Muscle of arm (tissue), 12 donors: ENCODE measurements around the gene ASGR1. TPM values are rescaled to one million over a fixed set of nuclear protein-coding genes. Genes with fewer than 3 reads are reported as not detected.
"Not testable (repeated sequence)": the region's sequence is repeated elsewhere in the genome, so short reads cannot be mapped to it uniquely, and the experiment has no call there.

Source experiments
- DNase-seq: peaks from one replicate; pipeline ENCODE4 v3.0.0-alpha.2; 2013
- polyA plus RNA-seq, 12 donors: library from polyadenylated mRNA; unstranded; fragments of 120-200 nt; gene quantifications; one replicate each; pipeline ENCODE4 v1.2.1, GENCODE V29; 2013; ENCODE audit not compliant: insufficient read length in 12 of 12

Gene ASGR1
- polyA plus RNA-seq, 12 donors = 1.4 to 10.0 (median 2.2) TPM; not detected in 2

- no peak for DNase-seq
Observed at GRCh38 chr17:7166873-7167272, 12.3 kb downstream of the ASGR1 start.

DNA sequence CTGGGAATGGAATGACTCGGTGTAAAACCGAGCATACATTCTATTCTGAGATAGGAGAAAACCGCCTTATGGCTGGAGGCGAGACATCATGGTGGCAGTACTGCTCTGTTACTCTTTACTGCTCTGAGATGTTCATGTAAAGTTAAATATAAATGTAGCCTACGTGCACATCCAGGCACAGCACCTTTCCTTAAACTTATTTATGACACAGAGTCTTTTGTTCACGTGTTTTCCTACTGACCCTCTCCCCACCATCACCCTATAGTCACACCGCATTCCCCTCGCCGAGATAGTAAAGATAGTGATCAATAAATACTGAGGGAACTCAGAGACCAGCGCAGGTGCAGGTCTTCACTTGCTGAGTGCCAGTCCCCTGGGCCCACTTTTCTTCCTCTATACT is 19.6 kb downstream of the ASGR1 start:
- DNase-seq = not testable (repeated sequence)

GRCh38 chr17:7158424-7158823 is 20.7 kb downstream of the ASGR1 start:
- DNase-seq = not testable (repeated sequence)

- DNase-seq = no peak
Observed at GRCh38 chr17:7156342-7156940, 22.7 kb downstream of the ASGR1 start.

DNA sequence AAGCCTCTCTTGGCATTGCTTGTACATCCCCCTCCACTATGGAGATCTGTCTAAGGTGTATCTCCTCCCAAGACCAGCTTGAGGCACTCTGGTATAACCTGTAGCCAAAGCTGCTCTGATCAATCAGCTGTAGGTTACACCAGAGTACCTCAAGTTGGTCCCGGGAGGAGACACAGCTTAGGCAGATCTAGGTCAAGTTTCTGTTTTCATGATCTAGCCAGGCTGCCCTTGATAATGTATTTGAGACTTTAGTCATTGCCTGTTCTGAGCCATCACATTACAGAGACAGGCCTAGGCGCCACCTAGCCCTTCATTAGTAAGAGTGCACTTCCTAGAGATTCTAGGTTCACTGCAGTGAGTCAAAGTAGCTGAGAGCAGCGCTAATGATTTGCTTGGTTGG is 31.4 kb downstream of the ASGR1 start:
- DNase-seq = no peak

- DNase-seq = no peak
Observed at GRCh38 chr17:7146115-7146514, 33.1 kb downstream of the ASGR1 start.

- DNase-seq = no peak
Observed at GRCh38 chr17:7144213-7144612, 35.0 kb downstream of the ASGR1 start.

DNA sequence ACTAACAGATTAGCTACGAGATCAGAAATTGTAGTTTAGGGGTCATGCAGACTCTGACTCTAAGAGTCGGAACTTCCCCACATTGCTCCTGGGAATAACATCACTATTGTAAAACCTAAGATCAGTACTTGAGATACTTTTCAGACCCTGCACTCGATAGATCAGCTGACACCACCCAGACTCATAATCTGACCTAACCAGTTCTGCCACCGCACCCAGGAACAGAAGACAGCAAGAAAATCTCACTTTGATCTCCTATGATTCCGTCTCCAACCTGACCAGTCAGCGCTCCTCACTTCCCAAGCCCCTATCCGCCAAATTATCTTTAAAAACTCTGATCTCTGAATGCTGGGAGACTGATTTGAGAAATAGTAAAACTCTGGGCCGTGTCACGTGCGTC is 37.3 kb downstream of the ASGR1 start:
- no peak for DNase-seq

- DNase-seq = no peak
Observed at GRCh38 chr17:7139400-7139799, 39.8 kb downstream of the ASGR1 start.

- no peak for DNase-seq
Observed at GRCh38 chr17:7138800-7139381, 40.3 kb downstream of the ASGR1 start.

GRCh38 chr17:7137171-7137943 is 41.8 kb downstream of the ASGR1 start:
- no peak for DNase-seq

DNA sequence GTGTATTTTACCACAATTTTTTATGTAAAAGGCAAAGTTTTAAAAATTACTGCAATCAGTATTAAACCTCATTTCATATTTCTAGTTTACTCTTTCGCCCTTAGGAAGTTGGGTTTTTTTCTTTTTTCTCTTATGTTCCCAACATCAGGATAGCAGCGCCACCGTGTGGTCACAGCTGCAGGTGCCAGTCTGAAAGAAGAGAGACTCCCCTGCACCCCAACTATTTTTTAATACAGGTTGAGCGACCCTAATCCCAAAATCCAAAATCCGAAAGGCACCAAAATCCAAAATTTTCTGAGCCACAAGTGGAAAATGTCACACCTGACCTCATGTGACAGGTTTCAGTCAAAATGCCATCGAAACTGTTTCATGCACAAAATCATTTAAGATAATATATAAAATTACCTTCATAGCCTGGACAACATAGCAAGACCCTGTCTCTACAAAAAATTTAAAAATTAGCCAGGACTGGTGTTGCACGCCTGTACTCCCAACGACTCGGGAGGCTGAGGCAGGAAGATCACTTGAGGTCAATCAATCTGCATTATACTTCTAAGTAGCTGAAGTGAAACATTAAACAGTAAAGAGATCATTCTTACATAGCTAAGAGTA is 42.8 kb downstream of the ASGR1 start:
- DNase-seq = peak; percentile 72

- DNase-seq = no peak
Observed at GRCh38 chr17:7133916-7134315, 45.3 kb downstream of the ASGR1 start.

DNA sequence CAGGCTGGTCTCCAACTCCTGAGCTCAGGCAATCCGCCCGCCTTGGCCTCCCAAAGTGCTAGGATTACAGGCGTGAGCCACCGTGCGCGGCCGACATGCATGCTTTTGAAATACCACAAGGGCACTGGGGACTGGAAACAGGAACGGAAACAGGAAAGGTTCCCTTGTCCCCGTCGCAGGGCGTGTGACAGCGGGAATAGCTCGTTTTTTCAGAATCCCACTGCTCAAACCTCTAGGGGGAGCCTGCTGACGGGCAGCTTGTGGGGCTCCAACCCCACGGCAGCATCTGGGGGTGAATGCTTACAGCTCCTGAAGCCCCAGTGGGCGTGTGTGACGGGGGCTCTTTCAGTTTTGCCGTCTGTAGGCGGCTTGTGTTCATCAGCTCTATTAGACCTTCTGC is 45.7 kb downstream of the ASGR1 start:
- DNase-seq = no peak

DNA sequence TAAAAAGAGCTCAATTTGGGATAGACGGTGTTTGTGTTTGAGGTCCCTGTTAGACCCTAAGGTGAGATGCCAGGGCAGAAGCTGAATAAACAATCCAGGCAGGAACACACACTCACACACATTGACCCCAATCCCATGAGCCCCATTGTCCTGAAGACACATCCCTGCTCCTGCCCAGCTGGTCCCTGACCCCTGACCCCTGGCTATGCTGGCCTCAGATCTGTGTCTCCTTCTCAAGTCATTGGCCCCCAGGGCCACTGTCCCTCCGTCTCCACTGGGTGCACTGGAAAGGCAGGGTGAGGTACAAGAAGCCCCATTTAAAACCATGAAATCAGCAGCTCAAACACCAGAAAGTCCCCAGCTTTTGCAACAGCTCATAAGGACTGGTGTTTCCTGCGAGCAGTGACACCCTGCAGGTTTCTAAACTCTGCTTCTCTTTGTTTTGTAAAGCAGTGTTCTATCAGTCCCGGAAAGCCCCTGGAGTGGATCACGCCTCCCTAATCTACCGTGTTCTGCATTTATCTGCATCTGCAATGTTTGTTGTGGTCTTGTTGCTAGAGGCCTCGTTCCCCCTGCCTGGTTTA is 46.6 kb downstream of the ASGR1 start:
- DNase-seq = no peak

- no peak for DNase-seq
Observed at GRCh38 chr17:7131423-7131791, 47.8 kb downstream of the ASGR1 start.

GRCh38 chr17:7130621-7131422 is 48.3 kb downstream of the ASGR1 start:
- DNase-seq = no peak

DNA sequence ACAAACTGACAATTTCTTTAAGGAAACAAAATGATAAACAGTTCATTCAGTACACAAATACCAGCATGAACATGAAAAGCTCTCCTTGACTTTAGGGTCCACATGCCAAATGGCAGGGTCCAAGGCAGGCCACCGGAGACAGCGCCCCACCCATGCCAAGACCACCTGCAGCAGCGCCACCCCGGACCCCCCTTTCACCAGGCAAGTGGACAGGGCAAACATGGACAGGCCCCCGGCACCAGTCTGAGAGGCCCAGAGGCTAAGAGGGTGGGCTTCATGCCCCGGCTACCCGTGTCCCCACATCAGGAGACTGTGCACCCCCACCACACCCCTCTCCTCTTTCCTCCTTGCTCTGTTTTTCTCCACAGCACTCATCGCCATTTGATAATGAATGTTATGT is 49.9 kb downstream of the ASGR1 start:
- DNase-seq = no peak

DNA sequence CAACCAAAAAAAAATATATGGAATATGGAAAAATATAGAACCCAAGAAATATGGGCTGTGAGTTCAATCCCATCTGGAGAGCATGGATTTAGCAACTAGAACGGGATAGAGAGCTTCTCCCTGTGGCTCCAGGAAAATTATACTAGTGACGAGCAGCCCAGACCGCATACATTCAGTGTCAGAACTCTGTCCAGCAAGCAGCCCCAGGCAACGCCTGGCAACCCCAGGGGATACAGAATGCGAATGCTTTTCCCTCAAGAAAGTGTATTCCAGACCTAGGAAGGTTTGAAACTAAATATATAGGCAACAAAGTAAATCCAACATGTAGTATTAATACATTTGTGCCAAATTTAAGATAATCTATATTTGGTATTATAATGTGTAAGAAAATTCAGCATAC is 51.0 kb downstream of the ASGR1 start:
- no peak for DNase-seq

DNA sequence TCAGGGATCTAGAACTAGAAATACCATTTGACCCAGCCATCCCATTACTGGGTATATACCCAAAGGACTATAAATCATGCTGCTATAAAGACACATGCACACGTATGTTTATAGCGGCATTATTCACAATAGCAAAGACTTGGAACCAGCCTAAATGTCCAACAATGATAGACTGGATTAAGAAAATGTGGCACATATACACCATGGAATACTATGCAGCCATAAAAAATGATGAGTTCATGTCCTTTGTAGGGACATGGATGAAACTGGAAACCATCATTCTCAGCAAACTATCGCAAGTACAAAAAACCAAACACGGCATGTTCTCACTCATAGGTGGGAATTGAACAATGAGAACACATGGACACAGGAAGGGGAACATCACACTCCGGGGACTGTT is 51.7 kb downstream of the ASGR1 start:
- not testable (repeated sequence) for DNase-seq

GRCh38 chr17:7126386-7126785 is 52.8 kb downstream of the ASGR1 start:
- not testable (repeated sequence) for DNase-seq

- DNase-seq = no peak
Observed at GRCh38 chr17:7124923-7125322, 54.2 kb downstream of the ASGR1 start.
